ENCODE data around the gene SMDT1. TPM values are rescaled to one million over a fixed set of nuclear protein-coding genes. Genes with fewer than 3 reads are reported as not detected.
"Not testable (repeated sequence)": the region's sequence is repeated elsewhere in the genome, so short reads cannot be mapped to it uniquely, and the experiment has no call there.

The SMDT1 gene
- total RNA-seq, 1 experiment from 2014 or later, result 12.6 TPM

DNA sequence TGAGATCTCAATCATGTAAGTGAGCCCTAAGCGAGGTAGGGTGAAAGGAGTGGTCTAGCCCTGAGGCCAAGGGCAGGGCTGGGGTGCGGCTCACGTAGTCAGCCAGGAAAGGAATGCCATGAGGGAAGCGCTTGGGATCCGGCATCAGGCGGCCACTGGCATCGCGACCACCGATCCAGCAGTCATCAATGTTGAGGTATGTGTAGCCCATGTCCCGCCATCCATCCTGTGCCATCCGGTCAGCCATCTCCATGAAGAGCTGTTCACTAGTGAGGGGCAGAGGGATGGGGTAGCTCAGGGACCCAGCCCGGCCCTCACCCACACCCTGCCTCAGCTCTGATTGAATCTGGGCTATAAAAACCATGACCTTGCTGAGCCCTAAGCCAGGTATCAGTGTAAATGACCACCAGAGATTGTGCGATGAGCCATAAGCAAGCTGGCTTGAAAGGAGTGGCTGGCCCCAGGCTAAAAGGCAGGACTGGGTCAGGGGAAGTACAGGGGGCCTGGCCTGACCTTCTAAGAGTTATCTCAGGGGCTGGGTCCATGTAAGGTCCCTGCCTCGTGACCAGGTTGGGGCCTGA lies 11.7 kb upstream of the SMDT1 start:
- no peak overlapping the region for H3K4me3 ChIP-seq (ENCODE audit: low read length)
- no peaks in the 10 kb centered on the region for H3K9me2 ChIP-seq (replicated peaks; ENCODE audit: insufficient read depth, low read length)
- no peak overlapping the region for H2AFZ ChIP-seq (ENCODE audit: low read length)
- peaks cover 7% of the 10 kb centered on the region for H3K79me2 ChIP-seq (ENCODE audit: low read length)
- H3K9ac ChIP-seq (ENCODE audit: low read length), result no peak overlapping the region
- no peaks in the 10 kb centered on the region for H3K27me3 ChIP-seq (ENCODE audit: low read length)
- DNase-seq, result no peak
- H4K20me1 ChIP-seq (ENCODE audit: insufficient read depth, low read depth, low read length), result no peaks in the 10 kb centered on the region
- no peak overlapping the region for H3K27ac ChIP-seq (ENCODE audit: low read length)
- peaks cover 23% of the 10 kb centered on the region for H3K4me1 ChIP-seq (ENCODE audit: low read length)
- H3K4me2 ChIP-seq (ENCODE audit: low read depth, low read length, poor library complexity, severe bottlenecking), result no peak overlapping the region
- H3K36me3 ChIP-seq (ENCODE audit: insufficient read depth, low read length), result no peaks in the 10 kb centered on the region
- no peaks in the 10 kb centered on the region for H3K9me3 ChIP-seq (ENCODE audit: low read length)

DNA sequence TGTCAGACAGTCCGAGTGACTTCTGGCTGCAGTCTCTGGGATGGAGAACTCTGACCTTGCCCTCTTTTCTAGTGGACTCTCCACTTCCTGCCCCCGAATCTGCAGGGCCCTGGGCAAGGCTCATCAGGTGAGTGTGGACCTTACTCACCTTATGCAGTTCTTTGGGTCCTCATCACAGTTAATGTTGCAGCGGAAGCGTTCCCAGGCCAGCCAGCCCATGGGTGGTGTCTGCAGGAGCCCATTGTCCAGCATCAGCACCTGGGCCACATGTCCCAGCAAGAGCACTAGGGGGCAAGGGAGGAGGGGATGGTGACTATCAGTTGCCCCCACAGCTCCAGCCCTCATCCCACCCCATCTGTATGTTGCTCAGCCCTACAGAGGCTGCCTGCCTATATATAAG lies 11.2 kb upstream of the SMDT1 start:
- no peaks in the 10 kb centered on the region for H4K20me1 ChIP-seq (ENCODE audit: insufficient read depth, low read depth, low read length)
- H3K9ac ChIP-seq (ENCODE audit: low read length), result no peak overlapping the region
- no peak overlapping the region for H3K27ac ChIP-seq (ENCODE audit: low read length)
- no peak for DNase-seq
- H3K4me3 ChIP-seq (ENCODE audit: low read length), result no peak overlapping the region
- H3K4me1 ChIP-seq (ENCODE audit: low read length), result peaks cover 23% of the 10 kb centered on the region
- H3K79me2 ChIP-seq (ENCODE audit: low read length), result peaks cover 7% of the 10 kb centered on the region
- H3K4me2 ChIP-seq (ENCODE audit: low read depth, low read length, poor library complexity, severe bottlenecking), result no peak overlapping the region
- no peaks in the 10 kb centered on the region for H3K9me3 ChIP-seq (ENCODE audit: low read length)
- no peak overlapping the region for H2AFZ ChIP-seq (ENCODE audit: low read length)
- H3K27me3 ChIP-seq (ENCODE audit: low read length), result no peaks in the 10 kb centered on the region
- H3K9me2 ChIP-seq (replicated peaks; ENCODE audit: insufficient read depth, low read length), result no peaks in the 10 kb centered on the region
- no peaks in the 10 kb centered on the region for H3K36me3 ChIP-seq (ENCODE audit: insufficient read depth, low read length)

DNA sequence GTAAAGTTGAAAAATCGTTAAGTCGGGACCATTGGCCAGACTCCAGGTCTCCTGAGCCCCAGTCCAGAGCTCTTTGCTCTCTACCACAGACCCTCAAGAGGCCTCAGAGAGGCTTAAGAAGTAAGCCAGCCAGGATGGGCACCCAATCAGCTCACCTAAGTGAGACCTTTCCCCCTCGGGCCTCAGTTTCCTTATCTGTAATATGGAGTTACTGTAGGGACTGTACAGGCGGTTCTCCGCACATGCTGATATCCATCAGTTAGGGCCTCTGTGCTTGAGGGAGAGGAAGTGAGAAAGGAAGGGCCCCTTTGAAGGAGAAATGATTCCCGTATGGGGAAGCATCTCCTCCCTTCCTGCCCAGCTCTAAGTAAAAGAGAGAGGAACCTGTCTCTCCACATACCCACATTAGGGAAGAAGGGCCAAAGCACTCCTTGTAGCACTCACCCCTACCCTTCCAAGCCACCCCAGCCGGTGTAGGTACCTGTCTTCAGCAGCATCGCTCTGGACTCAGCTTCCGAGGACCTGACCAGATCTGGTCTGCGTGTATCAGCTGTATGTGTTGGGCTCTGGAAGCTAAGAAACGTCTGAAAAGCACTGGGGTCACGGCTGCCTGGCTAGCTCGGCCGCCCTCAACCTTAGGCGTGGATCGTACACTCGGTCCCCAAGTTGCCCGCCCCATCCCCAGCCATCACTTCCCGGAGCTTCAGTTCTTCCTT lies 9.5 kb upstream of the SMDT1 start:
- Histone ChIP-seq H3K4me2 (ENCODE audit: low read depth, low read length, poor library complexity, severe bottlenecking) (peak overlapping the region; percentile 94), H3K79me2 (ENCODE audit: low read length) (peaks cover 7% of the 10 kb centered on the region), H2AFZ (ENCODE audit: low read length) (peak overlapping the region; percentile 70), H3K27ac (ENCODE audit: low read length) (peak overlapping the region; percentile 34; the same call in 1 of the 2 replicates), H3K9ac (ENCODE audit: low read length) (peak overlapping the region; percentile 80), H3K4me3 (ENCODE audit: low read length) (peak overlapping the region; percentile 76), H3K27me3 (ENCODE audit: low read length) (no peaks in the 10 kb centered on the region), H4K20me1 (ENCODE audit: insufficient read depth, low read depth, low read length) (no peaks in the 10 kb centered on the region), H3K9me3 (ENCODE audit: low read length) (no peaks in the 10 kb centered on the region), H3K9me2 (replicated peaks; ENCODE audit: insufficient read depth, low read length) (no peaks in the 10 kb centered on the region), H3K4me1 (ENCODE audit: low read length) (peaks cover 23% of the 10 kb centered on the region), H3K36me3 (ENCODE audit: insufficient read depth, low read length) (no peaks in the 10 kb centered on the region)
- DNase-seq, result no peak

DNA sequence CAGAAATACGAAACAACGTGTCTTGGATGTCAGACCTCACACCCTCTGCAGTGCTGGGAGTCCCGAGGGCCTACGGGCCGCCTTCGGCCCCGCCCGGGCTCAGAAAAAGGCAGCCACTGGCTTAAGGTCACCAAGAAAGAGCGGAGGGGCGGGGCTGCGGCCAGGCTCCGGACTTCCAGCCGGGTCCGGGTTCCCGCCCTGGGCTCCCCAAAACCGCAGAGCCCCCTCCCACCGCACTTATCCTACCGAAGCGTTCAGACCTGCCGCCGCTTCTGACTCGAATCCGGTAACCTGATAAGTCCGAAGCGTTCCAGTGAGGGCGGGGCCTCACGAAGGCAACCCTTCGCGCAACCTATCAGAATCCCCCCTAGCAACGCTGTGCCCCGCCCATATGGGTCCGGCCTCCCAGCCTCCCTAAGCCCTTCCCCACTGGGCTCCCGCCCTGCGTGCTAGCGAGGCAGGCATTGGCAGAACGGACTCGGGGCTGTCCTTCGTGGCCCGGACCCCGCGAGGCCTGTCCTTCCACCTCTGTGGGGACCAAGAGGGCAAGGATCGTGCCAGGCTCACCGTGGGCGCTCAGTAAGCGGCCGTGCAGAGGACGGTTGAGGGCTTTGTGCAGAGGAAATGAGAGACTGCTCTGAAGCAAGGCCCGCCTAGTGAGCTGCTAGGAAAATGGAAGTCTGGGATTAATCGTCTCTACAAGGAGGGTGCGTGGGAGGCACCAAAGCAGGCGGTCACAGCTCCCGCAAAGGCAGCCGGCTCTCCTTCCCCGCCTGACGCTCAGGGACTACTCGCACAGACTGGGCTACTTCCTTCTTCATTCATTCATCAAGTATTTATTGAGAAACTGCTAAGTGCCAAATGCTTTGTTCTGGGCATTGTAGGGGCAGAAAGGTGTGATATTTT lies 8.7 kb upstream of the SMDT1 start, which contains the start of gene NAGA:
Gene NAGA (minus strand): TSS at position 296 of the 906 bp plus-strand sequence. CDS start 515 bp downstream, outside the sequence.
- peaks cover 21% of the 10 kb centered on the region for H3K4me1 ChIP-seq (ENCODE audit: low read length)
- peak within 1 kb of the TSS; percentile 80 for H3K9ac ChIP-seq (ENCODE audit: low read length)
- peak; percentile 99 for DNase-seq
- no peaks in the 10 kb centered on the region for H3K9me3 ChIP-seq (ENCODE audit: low read length)
- H3K27ac ChIP-seq (ENCODE audit: low read length), result peak within 1 kb of the TSS; percentile 34; the same call in 1 of the 2 replicates
- peak within 1 kb of the TSS; percentile 94 for H3K4me2 ChIP-seq (ENCODE audit: low read depth, low read length, poor library complexity, severe bottlenecking)
- H3K27me3 ChIP-seq (ENCODE audit: low read length), result no peaks in the 10 kb centered on the region
- peak within 1 kb of the TSS; percentile 76 for H3K4me3 ChIP-seq (ENCODE audit: low read length)
- peaks cover 7% of the 10 kb centered on the region for H3K79me2 ChIP-seq (ENCODE audit: low read length)
- no peaks in the 10 kb centered on the region for H3K9me2 ChIP-seq (replicated peaks; ENCODE audit: insufficient read depth, low read length)
- no peaks in the 10 kb centered on the region for H4K20me1 ChIP-seq (ENCODE audit: insufficient read depth, low read depth, low read length)
- peak within 1 kb of the TSS; percentile 76 for H2AFZ ChIP-seq (ENCODE audit: low read length)
- no peaks in the 10 kb centered on the region for H3K36me3 ChIP-seq (ENCODE audit: insufficient read depth, low read length)

DNA sequence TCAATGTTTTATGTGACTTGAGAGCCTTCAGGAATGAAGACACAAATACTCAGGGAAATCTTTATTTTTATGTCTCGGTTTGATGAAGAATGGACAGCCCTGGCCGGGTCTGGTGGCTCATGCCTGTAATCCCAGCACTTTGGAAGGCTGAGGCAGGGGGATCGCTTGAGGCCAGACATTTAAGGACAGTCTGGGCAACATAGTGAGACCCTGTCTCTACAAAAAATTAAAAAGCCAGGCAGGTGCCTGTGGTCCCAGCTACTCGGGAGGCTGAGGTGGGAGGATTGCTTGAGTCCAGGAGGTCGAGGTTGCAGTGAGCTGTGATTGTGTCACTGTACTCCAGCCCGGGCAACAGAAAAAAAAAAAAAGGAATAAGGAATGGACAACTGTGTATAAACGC lies 8.0 kb upstream of the SMDT1 start:
- H3K79me2 ChIP-seq (ENCODE audit: low read length); H2AFZ ChIP-seq (ENCODE audit: low read length); H3K9me3 ChIP-seq (ENCODE audit: low read length); H3K27me3 ChIP-seq (ENCODE audit: low read length); H3K9me2 ChIP-seq (replicated peaks; ENCODE audit: insufficient read depth, low read length); H4K20me1 ChIP-seq (ENCODE audit: insufficient read depth, low read depth, low read length); H3K36me3 ChIP-seq (ENCODE audit: insufficient read depth, low read length); DNase-seq; H3K27ac ChIP-seq (ENCODE audit: low read length): not testable (repeated sequence)
- Histone ChIP-seq H3K4me2 (ENCODE audit: low read depth, low read length, poor library complexity, severe bottlenecking) (peak overlapping the region; percentile 94), H3K4me1 (ENCODE audit: low read length) (peaks cover 21% of the 10 kb centered on the region), H3K9ac (ENCODE audit: low read length) (peak overlapping the region; percentile 80), H3K4me3 (ENCODE audit: low read length) (peak overlapping the region; percentile 76)

DNA sequence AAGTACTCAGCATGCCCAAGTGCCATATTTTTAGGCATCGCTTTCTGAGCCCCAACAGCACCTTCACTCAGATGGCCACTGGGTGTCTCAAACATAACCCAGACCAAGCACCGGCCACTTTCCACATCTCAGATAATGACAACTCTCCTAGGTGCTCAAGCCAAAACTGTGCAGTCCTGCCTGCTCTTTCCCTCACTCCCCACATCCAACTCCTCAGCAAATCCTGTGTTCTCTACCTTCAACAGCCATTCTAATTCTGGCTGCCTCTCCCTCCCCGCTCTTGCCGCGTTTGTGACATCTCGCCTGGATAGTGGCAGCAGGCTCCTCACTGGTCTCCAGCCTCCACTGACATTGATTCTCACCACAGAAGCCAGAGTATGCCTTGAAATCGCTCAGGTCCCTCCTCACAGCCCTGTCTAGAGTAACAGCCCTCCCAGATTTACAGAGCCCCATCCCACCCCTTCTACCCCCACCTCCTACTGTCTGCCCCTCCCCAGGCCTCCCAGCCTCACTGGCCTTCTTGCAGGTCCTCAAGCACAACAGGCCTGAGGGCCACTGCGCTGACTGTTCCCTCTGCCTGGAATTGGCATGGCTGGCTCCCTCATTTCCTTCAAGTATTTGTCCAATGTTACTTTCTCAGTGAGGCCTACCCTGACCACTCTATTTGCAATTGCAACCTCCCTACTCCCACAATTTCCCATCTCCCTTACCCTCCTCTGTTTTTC lies 6.7 kb upstream of the SMDT1 start:
- H3K79me2 ChIP-seq (ENCODE audit: low read length), result peaks cover 7% of the 10 kb centered on the region
- H4K20me1 ChIP-seq (ENCODE audit: insufficient read depth, low read depth, low read length), result no peaks in the 10 kb centered on the region
- H3K36me3 ChIP-seq (ENCODE audit: insufficient read depth, low read length), result no peaks in the 10 kb centered on the region
- H3K27ac ChIP-seq (ENCODE audit: low read length), result no peak overlapping the region
- DNase-seq, result no peak
- H3K27me3 ChIP-seq (ENCODE audit: low read length), result no peaks in the 10 kb centered on the region
- peaks cover 21% of the 10 kb centered on the region for H3K4me1 ChIP-seq (ENCODE audit: low read length)
- H3K4me2 ChIP-seq (ENCODE audit: low read depth, low read length, poor library complexity, severe bottlenecking), result no peak overlapping the region
- no peaks in the 10 kb centered on the region for H3K9me3 ChIP-seq (ENCODE audit: low read length)
- H3K9ac ChIP-seq (ENCODE audit: low read length), result no peak overlapping the region
- no peak overlapping the region for H3K4me3 ChIP-seq (ENCODE audit: low read length)
- H2AFZ ChIP-seq (ENCODE audit: low read length), result no peak overlapping the region
- no peaks in the 10 kb centered on the region for H3K9me2 ChIP-seq (replicated peaks; ENCODE audit: insufficient read depth, low read length)

DNA sequence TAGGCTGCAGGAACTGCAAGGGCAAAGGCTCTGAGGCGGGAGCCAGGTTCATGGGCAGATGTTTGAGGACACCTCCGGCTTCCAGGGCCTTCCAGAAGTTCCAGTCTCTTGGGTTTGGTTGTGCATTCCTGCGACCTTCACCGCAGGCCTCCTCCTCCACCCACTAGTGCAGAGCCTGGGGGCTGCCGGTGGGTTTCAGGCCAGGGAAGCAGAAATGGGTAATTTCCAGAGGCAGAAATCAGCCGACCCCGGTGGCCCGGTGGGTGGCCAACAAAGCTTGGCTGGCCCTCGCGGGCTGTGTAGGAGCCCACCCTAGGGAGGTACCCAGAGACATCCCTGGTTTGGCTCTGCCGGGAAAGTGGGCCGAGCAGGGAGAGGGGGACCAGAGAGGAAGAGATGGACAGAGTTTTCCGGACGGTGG lies 5.9 kb upstream of the SMDT1 start:
- H3K4me2 ChIP-seq (ENCODE audit: low read depth, low read length, poor library complexity, severe bottlenecking), result no peak overlapping the region
- no peak overlapping the region for H3K27ac ChIP-seq (ENCODE audit: low read length)
- no peaks in the 10 kb centered on the region for H3K36me3 ChIP-seq (ENCODE audit: insufficient read depth, low read length)
- H3K27me3 ChIP-seq (ENCODE audit: low read length), result no peaks in the 10 kb centered on the region
- no peak for DNase-seq
- H3K9me3 ChIP-seq (ENCODE audit: low read length), result no peaks in the 10 kb centered on the region
- peaks cover 7% of the 10 kb centered on the region for H3K79me2 ChIP-seq (ENCODE audit: low read length)
- H3K4me3 ChIP-seq (ENCODE audit: low read length), result no peak overlapping the region
- no peaks in the 10 kb centered on the region for H4K20me1 ChIP-seq (ENCODE audit: insufficient read depth, low read depth, low read length)
- H3K9me2 ChIP-seq (replicated peaks; ENCODE audit: insufficient read depth, low read length), result no peaks in the 10 kb centered on the region
- H2AFZ ChIP-seq (ENCODE audit: low read length), result no peak overlapping the region
- H3K4me1 ChIP-seq (ENCODE audit: low read length), result peaks cover 25% of the 10 kb centered on the region
- no peak overlapping the region for H3K9ac ChIP-seq (ENCODE audit: low read length)

All from Karpas-422 (cell line).